Embryonic facial prominence (tissue), 1 donor: ENCODE data around the gene BRD7.

Experiments
- DNase-seq: peaks from one replicate; pipeline ENCODE4 v3.0.0-alpha.2; 2016; ENCODE audit errors: extremely low spot score

Gene BRD7

DNA sequence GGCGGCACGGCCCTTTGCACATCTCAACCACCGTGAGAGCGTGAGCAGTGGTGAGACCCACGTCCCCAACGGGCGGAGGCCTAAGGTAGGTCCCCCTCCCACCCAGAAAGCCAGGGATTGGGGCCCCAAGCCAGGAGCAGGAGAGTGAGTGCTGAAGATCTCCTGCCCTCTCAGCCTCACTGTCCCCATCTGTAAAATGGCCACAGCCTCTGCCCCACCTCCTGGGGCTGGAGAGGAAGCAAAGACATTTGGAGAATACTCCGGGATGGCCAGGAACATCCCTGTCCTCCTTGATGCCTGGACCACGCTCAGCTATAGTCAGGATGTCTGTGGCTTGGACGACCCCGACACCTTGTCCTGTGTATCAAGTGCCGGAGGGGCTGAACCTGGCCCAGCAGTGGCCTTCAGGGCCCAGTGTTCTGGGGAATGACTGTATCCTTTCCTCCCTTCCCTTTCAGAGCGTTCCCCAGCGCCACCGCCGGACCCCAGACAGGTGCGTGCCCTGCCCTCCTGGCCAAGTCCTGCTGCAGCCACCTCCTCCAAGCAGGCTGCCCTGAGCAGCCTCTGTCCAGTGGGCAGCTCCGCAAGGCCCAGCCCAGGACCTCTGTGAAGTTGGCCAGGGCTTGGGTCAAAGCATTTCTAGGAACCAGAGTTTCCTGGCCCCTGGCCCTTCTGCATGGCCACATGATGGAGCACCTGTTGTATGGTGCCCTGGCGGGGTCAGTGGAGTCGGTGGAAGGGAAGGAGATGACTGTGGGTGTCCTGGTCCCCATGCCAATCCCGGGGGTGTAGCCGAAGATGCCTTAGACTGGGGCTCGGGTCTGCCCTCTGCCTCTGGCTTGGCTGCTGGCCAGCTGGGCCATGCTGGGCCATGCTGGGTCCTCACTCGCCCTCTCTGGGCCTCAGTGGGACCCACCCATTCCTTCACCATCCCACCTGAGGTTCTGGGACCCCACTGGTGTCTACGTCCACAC lies 64.0 kb downstream of the BRD7 start:
- DNase-seq: no peak

- DNase-seq: no peak
Measured at GRCh38 chr16:50303605-50304466, 65.0 kb downstream of the BRD7 start.

- DNase-seq: no peak
Measured at GRCh38 chr16:50303041-50303604, 65.7 kb downstream of the BRD7 start.

- no peak for DNase-seq
Measured at GRCh38 chr16:50302472-50303005, 66.2 kb downstream of the BRD7 start.

DNA sequence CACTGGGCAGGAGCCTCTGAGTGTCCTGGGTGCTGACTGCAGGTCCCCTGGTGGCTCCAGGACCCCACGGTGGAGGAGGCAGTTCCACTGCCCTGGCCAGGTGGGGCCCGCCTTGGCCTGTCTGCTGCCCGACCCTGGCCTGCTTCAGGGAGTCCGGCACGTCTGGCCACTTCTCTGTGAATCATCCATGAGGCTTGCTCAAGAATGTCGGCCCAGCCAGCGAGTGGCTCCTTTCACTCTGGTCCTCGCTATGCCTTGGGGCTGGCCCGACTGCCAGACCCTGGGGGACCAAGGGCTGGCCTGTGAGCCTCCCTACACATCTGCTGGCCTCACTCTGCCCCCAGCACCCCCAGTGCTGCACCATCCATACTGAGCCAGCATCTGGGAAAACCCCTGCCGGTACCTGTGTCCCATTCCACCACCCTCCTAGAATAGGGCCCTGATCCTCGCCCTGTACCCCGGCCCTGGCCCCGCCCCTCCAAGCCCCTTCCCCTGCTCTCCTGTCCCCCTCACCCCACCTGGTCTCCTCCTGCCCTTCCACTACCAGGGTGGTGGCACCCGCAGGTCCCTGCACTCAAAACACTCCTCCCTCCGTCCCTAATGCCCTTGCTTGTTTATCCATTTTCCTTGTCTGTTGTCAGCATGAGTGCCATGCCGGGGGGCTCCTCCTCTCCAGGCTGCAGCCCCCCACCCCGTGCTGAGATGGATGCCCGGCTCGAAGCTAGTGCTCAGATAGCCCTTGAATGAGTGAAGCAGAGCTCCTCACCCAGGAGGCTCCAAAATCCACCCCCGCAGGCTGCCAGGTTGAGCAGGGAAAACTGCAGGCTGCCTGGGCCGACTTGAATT lies 66.9 kb downstream of the BRD7 start:
- no peak for DNase-seq

DNA sequence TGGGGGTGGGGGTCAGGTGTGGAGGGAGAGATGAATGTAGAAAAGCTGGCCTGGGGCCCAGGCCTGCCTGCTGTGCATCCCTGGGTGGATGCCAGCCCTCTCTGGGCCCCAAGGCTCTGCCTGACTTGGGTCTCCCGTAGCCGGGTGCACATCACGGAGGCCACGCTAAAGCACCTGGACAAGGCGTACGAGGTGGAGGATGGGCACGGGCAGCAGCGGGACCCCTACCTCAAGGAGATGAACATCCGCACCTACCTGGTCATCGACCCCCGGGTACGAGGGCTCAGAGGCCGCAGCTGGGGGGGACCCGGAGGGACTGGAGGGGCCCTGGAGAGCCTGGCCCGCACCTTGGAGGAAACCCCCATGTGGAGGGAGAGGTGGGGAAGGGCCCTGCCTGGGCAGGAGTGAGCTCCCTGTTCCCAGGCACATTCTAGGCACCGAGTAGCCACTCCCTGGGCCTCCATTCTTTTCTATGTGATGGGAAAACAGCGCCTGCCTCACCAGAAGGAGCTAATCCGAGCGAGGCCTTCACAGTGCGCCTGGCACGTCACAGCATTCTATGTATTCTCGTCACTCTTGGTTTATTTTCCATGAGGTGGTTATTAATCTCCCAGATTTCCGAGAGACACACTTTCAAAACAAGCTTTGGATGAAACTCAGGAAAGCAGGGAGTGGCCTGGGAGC lies 67.7 kb downstream of the BRD7 start:
- DNase-seq: no peak

- no peak for DNase-seq
Measured at GRCh38 chr16:50299508-50300105, 69.2 kb downstream of the BRD7 start.

DNA sequence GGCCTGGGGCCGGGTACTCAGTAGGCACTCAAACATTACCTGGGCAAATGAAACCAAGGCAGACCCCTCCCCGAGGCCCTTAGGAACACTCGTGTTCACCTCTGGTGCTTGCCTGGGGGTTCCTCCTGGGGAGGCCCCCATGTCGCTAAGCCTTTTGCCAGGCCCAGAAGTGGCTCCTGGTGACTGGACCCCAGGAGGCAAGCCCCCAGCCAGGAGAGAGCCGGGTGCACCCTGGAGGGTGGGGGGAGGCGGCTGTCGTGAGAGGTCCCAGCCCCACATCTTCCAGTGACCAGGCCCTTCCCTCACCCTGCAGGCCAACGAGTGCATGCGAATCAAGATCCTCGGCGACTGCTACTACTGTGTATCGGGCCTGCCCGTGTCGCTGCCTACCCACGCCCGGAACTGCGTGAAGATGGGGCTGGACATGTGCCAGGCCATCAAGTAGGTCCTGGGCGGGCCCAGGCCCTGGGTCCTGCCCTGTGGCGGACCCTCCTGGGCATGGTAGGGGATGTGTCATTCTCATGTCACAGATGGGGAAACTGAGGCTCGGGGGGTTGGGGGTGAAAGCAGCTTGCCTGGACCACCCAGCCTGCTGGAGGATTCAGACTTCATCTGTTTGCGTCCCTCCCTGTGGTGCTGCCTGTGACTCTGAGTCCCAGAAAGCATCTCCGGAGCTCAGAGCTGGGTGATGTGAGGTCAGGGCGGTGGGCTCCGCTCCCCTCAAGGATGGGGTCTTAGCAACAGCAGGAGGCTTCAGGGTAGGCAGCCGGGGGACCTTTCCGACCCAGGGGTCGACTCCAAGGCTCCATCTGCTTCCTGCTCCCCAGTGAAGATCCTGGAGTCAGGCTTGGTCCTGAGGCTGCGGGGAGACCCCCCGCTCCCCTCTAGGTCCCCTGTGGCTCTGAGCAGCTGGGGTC lies 69.9 kb downstream of the BRD7 start:
- no peak for DNase-seq

GRCh38 chr16:50298075-50298460 lies 70.7 kb downstream of the BRD7 start:
- DNase-seq: no peak

DNA sequence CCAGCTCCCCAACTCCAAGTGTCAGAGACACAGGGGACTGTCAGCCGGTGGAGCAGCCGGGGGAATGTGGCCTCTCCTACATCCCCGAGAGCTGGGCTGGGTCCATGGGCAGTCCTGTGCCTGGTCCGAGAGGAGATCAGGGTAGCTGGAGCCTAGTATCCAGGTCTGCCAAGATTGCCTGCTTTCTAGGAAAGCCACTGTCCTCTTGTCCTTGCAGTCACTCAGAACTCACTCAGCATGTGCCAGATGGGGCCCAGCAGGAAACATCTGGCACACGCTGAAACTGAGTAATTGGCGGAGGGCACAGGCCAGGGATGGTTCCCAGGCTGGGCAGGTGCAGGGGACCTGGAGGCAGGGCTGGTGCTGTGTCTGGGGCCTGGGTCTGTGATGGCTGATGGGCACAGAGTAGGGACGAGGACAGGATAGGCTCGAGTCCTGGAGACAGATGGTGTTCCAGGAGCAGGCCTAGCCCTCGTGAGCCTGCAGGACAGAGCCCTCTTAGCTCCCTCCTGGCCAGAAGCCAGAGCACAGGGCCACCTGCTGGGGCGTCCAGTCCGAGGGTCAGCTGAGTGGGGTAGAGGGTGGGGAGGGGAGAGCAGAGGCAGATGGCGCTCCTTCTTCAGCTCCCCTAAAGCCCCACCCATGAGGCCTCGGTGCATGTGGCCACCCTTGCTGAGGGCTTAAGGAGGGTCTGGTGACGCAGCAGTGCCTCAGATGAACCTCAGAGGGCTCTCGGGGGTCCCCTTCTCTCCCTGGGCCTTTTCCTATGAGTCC lies 71.3 kb downstream of the BRD7 start:
- no peak for DNase-seq

DNA sequence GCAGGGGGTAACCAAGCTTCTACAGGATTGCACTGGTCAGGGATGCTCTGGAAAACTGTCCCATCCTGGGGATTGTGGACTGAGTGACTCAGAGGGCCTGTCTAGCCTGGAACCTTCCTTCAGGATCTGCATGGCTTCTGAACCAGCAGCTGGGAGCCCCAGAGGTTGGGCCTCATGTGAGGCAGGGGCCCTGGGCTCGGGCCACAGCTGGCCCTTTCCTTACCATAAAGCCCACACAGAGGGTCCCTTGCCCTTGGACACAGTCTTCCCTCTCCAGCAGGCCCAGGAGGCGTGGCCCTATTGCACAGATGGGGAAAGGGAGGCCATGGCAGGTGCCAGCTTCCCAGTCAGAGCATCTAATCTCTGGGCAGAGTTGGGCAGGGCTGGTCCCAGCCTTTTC lies 72.0 kb downstream of the BRD7 start:
- no peak for DNase-seq

GRCh38 chr16:50295541-50296132 lies 73.2 kb downstream of the BRD7 start:
- no peak for DNase-seq

DNA sequence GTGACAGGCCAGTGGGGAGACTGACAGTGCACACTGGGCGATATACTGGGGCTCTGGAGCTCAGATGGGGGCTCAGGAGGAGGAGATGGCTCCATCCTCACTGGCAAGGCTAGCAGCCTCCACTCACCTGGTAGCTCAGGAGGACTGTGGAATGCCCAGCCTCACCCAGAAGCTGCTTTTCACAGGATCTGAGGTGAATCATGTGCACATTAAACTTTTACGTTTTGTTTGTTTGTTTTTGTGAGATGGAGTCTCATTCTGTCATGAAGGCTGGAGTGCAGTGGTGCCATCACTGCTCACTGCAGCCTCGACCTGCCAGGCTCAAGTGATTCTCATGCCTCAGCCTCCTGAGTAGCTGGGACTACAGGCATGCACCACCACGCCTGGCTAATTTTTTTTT lies 73.8 kb downstream of the BRD7 start:
- no peak for DNase-seq

DNA sequence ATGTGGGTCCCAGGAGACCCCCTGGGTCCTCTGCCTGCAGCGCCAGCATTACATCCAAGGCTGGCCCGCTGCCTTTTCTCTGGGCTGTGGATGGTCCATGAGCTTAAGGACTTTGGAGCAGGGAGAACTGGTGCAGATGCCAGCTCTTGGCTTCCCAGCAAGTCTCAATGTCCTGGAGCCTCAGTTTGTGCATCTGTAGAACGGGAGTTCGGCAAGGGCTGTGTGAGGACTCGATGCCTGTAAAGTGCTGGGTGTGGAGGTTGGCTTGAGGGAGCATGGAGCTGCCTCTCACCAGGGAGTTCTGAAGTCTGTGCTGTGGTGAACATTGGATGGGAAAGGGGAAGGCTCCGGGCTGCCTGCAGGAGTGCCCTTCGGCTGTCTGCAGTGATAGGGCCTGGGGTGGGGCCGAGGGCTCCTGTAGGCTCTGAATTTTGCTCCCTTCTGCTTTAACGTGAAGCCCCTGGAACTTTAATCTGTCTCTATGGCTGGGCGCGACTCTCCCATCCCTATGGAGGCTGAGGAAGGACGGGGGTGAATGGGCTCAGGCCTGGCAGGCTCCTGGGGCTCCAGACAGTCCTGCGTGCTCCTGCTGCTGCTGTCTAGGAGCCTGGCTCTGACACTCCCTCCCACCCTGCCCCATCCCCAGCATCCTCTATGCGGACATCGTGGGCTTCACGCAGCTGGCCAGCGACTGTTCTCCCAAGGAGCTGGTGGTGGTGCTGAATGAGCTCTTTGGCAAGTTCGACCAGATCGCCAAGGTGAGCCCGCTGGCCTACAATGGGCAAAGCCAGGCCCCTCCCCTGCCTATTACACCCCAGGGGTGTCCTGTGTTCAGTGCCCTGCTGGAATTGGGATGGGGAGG lies 74.6 kb downstream of the BRD7 start:
- DNase-seq: no peak

GRCh38 chr16:50293041-50293783 lies 75.6 kb downstream of the BRD7 start:
- DNase-seq: no peak

- no peak for DNase-seq
Measured at GRCh38 chr16:50292566-50292948, 76.2 kb downstream of the BRD7 start.
